Measurements from ENCODE around the gene UCKL1.

UCKL1 gene

DNA sequence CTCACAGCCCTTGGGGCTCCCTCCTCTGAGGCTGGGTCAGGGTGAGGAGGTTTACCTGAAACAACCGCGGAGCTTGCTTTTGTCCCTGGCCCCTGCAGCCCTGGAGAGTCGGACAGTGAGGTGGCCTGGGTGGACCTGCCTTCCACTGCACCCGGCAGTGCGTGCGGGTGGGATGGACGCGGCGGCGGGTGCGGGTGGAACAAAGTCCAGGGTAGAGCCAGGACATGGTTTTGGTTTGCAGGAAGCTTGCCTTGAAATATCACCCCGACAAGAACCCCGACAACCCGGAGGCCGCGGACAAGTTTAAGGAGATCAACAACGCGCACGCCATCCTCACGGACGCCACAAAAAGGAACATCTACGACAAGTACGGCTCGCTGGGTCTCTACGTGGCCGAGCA lies 27.1 kb downstream of the UCKL1 start:
- DNase-seq = no peak
- no peaks in the 10 kb centered on the region for H3K27me3 ChIP-seq (ENCODE audit: insufficient read depth, low read depth, severe bottlenecking)
- TF ChIP-seq, protein P1, sequence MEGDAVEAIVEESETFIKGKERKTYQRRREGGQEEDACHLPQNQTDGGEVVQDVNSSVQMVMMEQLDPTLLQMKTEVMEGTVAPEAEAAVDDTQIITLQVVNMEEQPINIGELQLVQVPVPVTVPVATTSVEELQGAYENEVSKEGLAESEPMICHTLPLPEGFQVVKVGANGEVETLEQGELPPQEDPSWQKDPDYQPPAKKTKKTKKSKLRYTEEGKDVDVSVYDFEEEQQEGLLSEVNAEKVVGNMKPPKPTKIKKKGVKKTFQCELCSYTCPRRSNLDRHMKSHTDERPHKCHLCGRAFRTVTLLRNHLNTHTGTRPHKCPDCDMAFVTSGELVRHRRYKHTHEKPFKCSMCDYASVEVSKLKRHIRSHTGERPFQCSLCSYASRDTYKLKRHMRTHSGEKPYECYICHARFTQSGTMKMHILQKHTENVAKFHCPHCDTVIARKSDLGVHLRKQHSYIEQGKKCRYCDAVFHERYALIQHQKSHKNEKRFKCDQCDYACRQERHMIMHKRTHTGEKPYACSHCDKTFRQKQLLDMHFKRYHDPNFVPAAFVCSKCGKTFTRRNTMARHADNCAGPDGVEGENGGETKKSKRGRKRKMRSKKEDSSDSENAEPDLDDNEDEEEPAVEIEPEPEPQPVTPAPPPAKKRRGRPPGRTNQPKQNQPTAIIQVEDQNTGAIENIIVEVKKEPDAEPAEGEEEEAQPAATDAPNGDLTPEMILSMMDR (IDR thresholded peaks at IDR 0.05; ENCODE audit: low read depth, low read length) = no peak
- peaks cover 21% of the 10 kb centered on the region for H3K36me3 ChIP-seq
- H3K27ac ChIP-seq = no peak overlapping the region
- H3K4me3 ChIP-seq (ENCODE audit: low read depth, low read length) = no peak overlapping the region
- H3K9me3 ChIP-seq (ENCODE audit: severe bottlenecking) = no peaks in the 10 kb centered on the region

DNA sequence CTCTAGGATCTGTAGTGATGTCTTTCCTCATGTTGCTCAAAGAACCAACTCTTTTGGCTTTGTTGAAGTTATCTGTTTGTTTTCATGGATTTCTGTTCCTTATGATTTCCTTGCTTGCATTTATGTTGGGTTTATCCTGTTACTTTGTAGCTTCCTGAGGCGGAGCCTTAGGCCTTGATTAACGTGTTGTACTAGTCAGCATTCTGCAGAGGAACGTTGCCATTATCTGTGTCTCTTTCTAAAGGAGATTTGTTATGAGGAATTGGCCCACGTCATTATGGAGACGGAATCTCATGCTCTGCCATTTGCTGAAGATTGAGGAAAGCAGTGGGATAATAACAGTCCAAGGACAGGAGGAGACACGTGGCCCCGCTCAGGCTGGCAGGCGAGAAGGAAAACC lies 29.9 kb downstream of the UCKL1 start:
- no peaks in the 10 kb centered on the region for H3K27me3 ChIP-seq (ENCODE audit: insufficient read depth, low read depth, severe bottlenecking)
- no peak for DNase-seq
- H3K9me3 ChIP-seq (ENCODE audit: severe bottlenecking) = no peaks in the 10 kb centered on the region
- H3K36me3 ChIP-seq = peaks cover 14% of the 10 kb centered on the region
- H3K4me3 ChIP-seq (ENCODE audit: low read depth, low read length) = no peak overlapping the region
- TF ChIP-seq, protein P1 (IDR thresholded peaks at IDR 0.05; ENCODE audit: low read depth, low read length) = no peak
- no peak overlapping the region for H3K27ac ChIP-seq

DNA sequence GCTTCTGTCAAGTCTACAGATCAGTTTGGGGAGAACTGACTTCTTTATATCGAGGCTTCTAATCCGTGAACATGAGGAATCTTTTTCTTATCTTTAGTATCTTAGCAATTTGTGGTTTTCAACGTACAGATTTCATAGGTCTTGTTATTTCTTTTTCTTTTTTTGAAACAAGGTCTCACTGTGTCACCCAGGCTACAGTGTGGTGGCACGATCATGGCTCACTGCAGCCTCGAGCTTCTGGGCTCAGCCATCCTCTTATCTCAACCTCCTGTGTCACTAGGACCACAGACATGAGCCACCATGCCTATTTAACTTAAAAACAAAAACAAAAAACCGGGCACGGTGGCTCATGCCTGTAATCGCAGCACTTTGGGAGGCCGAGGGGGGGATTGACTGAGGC lies 32.0 kb downstream of the UCKL1 start:
- H3K27me3 ChIP-seq (ENCODE audit: insufficient read depth, low read depth, severe bottlenecking) = no peaks in the 10 kb centered on the region
- H3K27ac ChIP-seq = no peak overlapping the region
- no peak overlapping the region for H3K4me3 ChIP-seq (ENCODE audit: low read depth, low read length)
- no peak for DNase-seq
- H3K36me3 ChIP-seq = peaks cover 10% of the 10 kb centered on the region
- H3K9me3 ChIP-seq (ENCODE audit: severe bottlenecking) = no peaks in the 10 kb centered on the region
- TF ChIP-seq, protein P1 (IDR thresholded peaks at IDR 0.05; ENCODE audit: low read depth, low read length) = no peak

DNA sequence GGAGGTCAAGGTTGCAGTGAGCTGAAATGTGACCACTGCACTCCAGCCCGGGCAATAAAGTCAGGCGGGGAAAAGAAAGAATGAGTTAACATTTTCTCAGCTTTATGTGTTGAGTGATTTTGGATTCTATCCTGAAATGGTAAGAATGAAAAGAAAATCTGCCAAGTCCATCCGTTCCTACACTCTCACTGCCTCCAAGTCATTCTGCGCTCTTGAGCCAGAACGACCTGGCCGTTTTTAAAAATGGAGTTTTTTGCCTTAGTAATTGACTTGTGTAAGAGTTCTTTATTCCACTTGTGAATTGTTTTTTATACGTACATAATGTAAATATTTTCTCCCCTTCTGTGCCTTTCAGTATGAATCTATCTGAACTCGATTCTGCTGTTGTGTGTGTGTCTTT lies 32.6 kb downstream of the UCKL1 start:
- no peaks in the 10 kb centered on the region for H3K9me3 ChIP-seq (ENCODE audit: severe bottlenecking)
- no peak overlapping the region for H3K27ac ChIP-seq
- TF ChIP-seq, protein P1 (IDR thresholded peaks at IDR 0.05; ENCODE audit: low read depth, low read length) = no peak

DNA sequence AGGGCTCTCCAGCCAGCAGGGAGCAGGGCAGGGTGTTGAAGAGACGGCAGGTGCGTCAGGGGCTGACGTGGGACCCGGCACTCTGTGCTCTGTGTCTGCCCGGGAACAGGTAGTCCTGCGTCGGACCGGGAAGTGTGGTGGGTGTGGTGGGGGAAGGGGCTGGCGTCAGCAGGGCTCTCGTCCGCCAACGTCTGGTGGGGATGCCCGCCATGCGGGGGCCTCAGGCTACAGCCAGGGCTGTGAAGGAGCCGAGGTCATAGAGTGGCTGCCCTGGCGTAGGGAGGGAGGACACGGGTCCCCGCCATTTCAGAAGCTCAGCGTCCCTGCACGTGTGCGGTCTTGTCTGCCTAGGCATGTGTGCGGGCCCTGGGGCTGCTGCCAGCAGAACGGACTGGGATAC lies 36.0 kb downstream of the UCKL1 start:
- H3K27me3 ChIP-seq (ENCODE audit: insufficient read depth, low read depth, severe bottlenecking) = no peaks in the 10 kb centered on the region
- H3K36me3 ChIP-seq = no peaks in the 10 kb centered on the region; the same call in 1 of the 2 replicates
- TF ChIP-seq, protein P1 (IDR thresholded peaks at IDR 0.05; ENCODE audit: low read depth, low read length) = no peak
- H3K9me3 ChIP-seq (ENCODE audit: severe bottlenecking) = no peaks in the 10 kb centered on the region
- DNase-seq = no peak
- no peak overlapping the region for H3K4me3 ChIP-seq (ENCODE audit: low read depth, low read length)
- H3K27ac ChIP-seq = no peak overlapping the region

More for the DNA sequence above, 32.6 kb downstream of the UCKL1 start:
- no peak overlapping the region for H3K4me3 ChIP-seq (ENCODE audit: low read depth, low read length)
- H3K27me3 ChIP-seq (ENCODE audit: insufficient read depth, low read depth, severe bottlenecking) = no peaks in the 10 kb centered on the region
- peaks cover 10% of the 10 kb centered on the region for H3K36me3 ChIP-seq
- DNase-seq = no peak

DNA sequence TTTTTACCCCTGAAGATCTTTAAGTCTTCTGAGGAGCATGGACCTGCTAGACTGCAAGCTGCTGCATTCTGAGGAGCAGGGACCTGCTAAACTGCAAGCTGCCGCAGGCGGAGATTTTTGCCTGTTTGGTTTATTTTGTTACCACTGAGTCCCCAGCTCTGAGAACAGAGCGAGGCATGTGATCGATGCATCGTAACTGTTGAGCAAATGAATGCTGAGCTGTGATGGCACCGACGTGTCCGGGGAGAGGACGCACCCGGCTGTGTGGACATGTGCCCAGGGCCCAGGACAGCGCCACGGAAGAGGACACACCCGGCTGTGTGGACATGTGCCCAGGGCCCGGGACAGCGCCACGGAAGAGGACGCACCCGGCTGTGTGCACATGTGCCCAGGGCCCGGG lies 37.1 kb downstream of the UCKL1 start:
- no peaks in the 10 kb centered on the region for H3K9me3 ChIP-seq (ENCODE audit: severe bottlenecking)
- no peaks in the 10 kb centered on the region for H3K27me3 ChIP-seq (ENCODE audit: insufficient read depth, low read depth, severe bottlenecking)
- H3K36me3 ChIP-seq = no peaks in the 10 kb centered on the region; the same call in 1 of the 2 replicates
- DNase-seq = no peak
- TF ChIP-seq, protein P1 (IDR thresholded peaks at IDR 0.05; ENCODE audit: low read depth, low read length) = no peak
- H3K27ac ChIP-seq = no peak overlapping the region
- no peak overlapping the region for H3K4me3 ChIP-seq (ENCODE audit: low read depth, low read length)
